Stimulated activated naive CD8-positive, alpha-beta T cell treated with anti-CD3 and anti-CD28 coated beads, Interleukin-15, amount 100 ng/mL, for 72 hours (primary cell): ENCODE results near the gene ADH7.
"Not testable (repeated sequence)": the region's sequence is repeated elsewhere in the genome, so short reads cannot be mapped to it uniquely, and the experiment has no call there.

Experiments used
- ATAC-seq: fragments of 150-1000 bp; cut with Tn5 transposase; 2 replicates; pipeline ENCODE4 v1.10.0; 2021; ENCODE audit warnings: mild to moderate bottlenecking, moderate library complexity
- DNase-seq, 2 donors: peaks; one replicate each; pipeline ENCODE4 v3.0.0; 2021 to 2022
- H3K27ac Mint-ChIP-seq, 2 donors: one replicate each; pipeline ENCODE4 v1.8.0; 2022; ENCODE audit warnings: mild to moderate bottlenecking in 2 of 2, mixed read lengths in 2 of 2, moderate library complexity in 2 of 2
- H3K27me3 Mint-ChIP-seq: one replicate; pipeline ENCODE4 v1.8.0; 2022; ENCODE audit warnings: mixed read lengths
- H3K4me1 Mint-ChIP-seq: one replicate; pipeline ENCODE4 v1.8.0; 2022; ENCODE audit warnings: mild to moderate bottlenecking, mixed read lengths
- H3K4me3 Mint-ChIP-seq, 2 donors: one replicate each; pipeline ENCODE4 v1.8.0; 2022; ENCODE audit warnings: mild to moderate bottlenecking in 2 of 2, mixed read lengths in 2 of 2, moderate library complexity in 1 of 2
- H3K9me3 Mint-ChIP-seq, 2 donors: one replicate each; pipeline ENCODE4 v1.8.0; 2022; ENCODE audit warnings: mixed read lengths in 2 of 2

Gene ADH7

DNA sequence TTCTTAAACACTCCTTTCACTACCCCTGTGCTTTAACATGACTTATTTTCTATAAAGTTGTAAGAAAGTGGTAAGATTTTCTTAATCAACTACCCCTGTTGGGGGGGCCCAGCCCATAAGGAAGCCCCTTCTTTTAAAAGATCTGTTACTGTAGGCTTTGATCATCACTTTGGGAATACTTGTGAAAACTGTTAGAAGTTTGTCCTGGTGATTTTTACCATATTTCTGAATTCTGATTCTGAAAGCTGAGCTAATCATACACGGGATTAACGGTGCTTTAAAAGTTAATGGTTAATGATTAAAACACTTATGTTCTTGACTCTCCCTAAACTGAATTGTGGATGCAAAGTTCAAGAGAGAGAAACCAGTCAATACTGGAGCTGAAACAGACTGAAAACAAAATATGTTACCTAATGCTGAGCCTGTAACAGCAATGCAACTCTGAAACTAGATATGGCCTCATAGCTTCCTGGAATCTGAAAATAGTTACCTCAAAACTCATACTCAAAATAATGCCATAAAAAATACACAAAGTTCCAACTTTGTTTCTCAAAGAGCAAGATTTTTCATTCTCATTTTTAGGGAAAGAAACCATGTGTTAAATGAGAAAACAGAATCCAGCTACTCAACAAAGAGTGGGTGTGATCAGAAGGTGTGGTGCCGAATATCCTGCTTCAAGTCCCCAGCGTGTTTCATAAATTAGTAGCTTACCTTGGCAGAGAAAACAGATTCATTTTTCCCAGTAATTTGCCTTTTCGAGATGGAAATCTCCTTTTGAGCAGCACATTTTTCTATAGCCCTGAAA lies 31.6 kb downstream of the ADH7 start:
- Mint-ChIP-seq H3K4me3 (peak overlapping the region; percentile 17 to 36), H3K27ac (peak overlapping the region; percentile 54 to 89), H3K9me3 (peaks cover 0 to 3% of the 10 kb centered on the region in 2 donors), H3K4me1 (peaks cover 26% of the 10 kb centered on the region), H3K27me3 (no peaks in the 10 kb centered on the region)
- DNase-seq (no peak), ATAC-seq (peak; percentile 66)

DNA sequence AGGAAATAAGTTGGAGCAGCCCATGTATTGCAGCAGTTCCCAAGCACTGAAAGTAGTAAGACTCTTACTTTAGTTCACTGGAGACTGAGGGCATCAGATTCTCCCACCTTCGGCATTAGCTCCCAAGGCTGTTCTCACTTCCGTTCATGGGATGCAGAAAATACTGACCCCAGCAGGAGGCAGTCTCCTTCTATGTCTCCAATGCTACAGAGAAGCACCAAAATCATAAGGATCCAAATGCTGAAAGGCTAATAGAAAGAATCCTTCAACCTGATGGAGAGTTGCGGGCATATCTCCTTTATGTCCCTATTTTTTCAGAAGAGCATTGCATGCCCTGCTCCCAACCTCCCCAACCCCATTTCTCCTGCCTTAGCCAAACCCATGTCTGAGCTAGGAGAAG lies 32.4 kb downstream of the ADH7 start:
- H3K27me3 Mint-ChIP-seq: no peaks in the 10 kb centered on the region
- H3K4me3 Mint-ChIP-seq: no peak overlapping the region
- ATAC-seq (no peak), DNase-seq (no peak)
- peak overlapping the region; percentile 34 to 39 for H3K27ac Mint-ChIP-seq
- peaks cover 26% of the 10 kb centered on the region for H3K4me1 Mint-ChIP-seq
- peaks cover 4 to 11% of the 10 kb centered on the region in 2 donors for H3K9me3 Mint-ChIP-seq

DNA sequence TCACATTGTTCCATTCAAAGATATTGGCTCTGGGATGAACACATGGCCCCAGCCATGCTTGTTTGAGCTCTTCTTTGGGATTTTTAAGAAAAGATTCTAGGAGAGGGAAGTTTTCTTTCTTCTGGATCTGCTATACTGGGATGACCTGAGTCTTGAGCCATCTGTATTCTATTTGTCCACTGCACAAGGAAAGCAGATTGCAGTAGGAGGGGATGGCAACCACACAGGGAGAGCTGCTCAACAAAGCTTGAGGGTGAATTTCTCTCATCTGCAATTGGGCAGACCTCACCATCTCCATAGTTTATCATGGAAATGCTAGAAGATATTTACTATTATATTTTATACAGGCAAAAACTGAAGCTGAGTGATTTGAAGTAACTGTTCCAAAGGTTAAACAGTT lies 34.3 kb downstream of the ADH7 start:
- ATAC-seq (no peak), DNase-seq (no peak)
- H3K4me1 Mint-ChIP-seq: peaks cover 26% of the 10 kb centered on the region

DNA sequence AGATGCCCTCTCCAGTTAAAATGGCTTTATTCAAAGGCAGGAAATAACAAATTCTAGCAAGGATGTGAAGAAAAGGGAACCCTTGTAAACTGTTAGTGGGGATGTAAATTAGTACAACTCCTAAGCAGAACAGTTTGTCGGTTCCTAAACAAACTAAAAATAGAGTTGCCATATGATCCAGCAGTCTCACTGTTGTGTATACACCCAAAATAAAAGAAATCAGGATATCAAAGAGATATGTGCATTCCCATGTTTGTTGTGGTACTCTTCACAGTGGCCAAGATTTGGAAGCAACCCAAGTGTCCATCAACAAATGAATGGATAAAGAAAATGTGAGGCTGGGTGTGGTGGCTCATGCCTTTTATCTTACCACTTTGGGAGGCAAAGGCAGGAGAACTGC lies 36.1 kb downstream of the ADH7 start:
- H3K9me3 Mint-ChIP-seq: peaks cover 5 to 11% of the 10 kb centered on the region in 2 donors
- ATAC-seq (no peak), DNase-seq (no peak)
- peaks cover 18% of the 10 kb centered on the region for H3K27me3 Mint-ChIP-seq
- no peak overlapping the region for H3K27ac Mint-ChIP-seq
- H3K4me1 Mint-ChIP-seq: peaks cover 9% of the 10 kb centered on the region
- H3K4me3 Mint-ChIP-seq: no peak overlapping the region

More for the DNA sequence above, 34.3 kb downstream of the ADH7 start:
- H3K4me3 Mint-ChIP-seq: no peak overlapping the region
- no peak overlapping the region for H3K27ac Mint-ChIP-seq
- H3K27me3 Mint-ChIP-seq: peaks cover 8% of the 10 kb centered on the region
- peaks cover 5 to 11% of the 10 kb centered on the region in 2 donors for H3K9me3 Mint-ChIP-seq

DNA sequence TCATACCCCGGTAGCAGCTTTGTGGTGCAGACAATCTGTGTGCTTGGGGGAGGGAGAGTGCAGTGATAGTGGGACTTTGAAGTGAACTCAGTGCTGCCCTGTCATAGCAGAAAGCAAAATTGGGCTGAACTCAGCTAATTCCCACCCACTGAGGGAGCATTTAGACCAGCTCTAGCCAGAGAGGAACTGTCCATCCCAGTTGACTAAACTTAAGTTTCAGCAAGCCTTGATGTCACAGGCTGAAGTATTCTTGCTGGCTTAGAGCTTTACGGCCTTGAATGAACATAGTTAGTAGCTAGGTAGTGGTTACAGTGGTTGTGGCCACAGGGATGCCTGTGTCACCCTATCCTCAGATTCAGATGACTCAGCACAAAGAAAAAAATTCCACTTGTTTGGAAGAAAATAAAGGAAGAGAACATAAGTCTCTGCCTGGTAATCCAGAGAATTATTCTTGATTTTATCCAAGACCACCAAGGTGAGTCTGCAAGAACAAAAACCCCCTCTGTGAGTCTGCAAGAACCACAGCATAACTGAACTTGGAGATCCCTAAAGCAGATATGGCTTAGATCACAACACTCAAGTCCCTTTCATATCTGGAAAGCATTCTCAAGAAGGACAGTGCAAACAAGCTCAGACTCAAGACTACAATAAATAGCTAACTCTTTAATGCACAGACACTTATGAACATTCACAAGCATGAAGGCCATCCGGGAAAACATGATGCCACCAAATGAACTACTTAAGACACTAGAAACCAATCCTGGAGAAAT lies 39.4 kb downstream of the ADH7 start:
- ATAC-seq (no peak), DNase-seq (no peak)
- H3K9me3 Mint-ChIP-seq: peaks cover 5 to 11% of the 10 kb centered on the region in 2 donors

DNA sequence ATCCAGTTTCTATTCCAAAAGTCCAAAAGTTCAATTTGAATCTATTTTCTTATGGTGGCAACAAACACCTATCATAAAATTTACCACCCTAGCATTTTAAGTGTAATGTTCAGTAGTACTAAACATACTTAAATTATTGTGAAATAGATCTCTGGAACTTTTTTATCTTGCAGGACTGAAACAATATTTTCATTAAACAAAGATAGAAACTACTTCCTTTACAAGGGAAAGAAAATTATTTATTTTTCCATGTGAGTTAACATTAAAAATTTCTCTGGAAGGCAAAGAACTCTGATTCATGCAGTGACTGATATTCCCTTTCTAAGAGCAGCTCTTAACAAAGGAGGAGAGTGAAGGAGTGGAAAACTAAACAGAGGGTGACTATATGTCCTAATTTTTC lies 40.2 kb downstream of the ADH7 start:
- DNase-seq (no peak), ATAC-seq (no peak)
- no peak overlapping the region for H3K27ac Mint-ChIP-seq
- H3K9me3 Mint-ChIP-seq: peaks cover 5 to 11% of the 10 kb centered on the region in 2 donors
- peaks cover 30% of the 10 kb centered on the region for H3K27me3 Mint-ChIP-seq
- H3K4me1 Mint-ChIP-seq: no peaks in the 10 kb centered on the region
- no peak overlapping the region for H3K4me3 Mint-ChIP-seq

More for the DNA sequence above, 39.4 kb downstream of the ADH7 start:
- Mint-ChIP-seq H3K4me1 (no peaks in the 10 kb centered on the region), H3K27me3 (peaks cover 24% of the 10 kb centered on the region), H3K4me3 (no peak overlapping the region), H3K27ac (no peak overlapping the region)

DNA sequence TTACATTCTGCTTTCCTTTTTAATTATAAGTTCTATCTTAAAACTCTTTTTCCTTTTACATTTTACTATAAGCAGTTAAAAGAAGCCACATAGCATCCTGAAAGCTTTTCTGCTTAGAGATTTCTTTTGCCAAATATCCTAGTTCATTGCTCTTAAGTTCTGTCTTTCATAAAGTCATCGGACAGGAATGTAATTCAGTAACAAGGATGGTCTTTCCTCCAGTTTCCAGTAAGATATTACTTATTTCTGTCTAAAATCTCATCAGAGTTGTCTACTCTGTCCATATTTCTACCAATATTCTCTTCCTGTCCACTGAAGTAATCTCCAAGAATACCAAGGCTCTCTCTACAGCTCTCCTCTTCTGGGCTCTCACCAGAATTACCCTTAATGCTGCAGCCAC lies 45.1 kb downstream of the ADH7 start:
- H3K27me3 Mint-ChIP-seq: peaks cover 31% of the 10 kb centered on the region
- no peak for DNase-seq
- ATAC-seq: no peak
- no peaks in the 10 kb centered on the region for H3K9me3 Mint-ChIP-seq
- no peak overlapping the region for H3K4me3 Mint-ChIP-seq
- no peak overlapping the region for H3K27ac Mint-ChIP-seq
- no peaks in the 10 kb centered on the region for H3K4me1 Mint-ChIP-seq

DNA sequence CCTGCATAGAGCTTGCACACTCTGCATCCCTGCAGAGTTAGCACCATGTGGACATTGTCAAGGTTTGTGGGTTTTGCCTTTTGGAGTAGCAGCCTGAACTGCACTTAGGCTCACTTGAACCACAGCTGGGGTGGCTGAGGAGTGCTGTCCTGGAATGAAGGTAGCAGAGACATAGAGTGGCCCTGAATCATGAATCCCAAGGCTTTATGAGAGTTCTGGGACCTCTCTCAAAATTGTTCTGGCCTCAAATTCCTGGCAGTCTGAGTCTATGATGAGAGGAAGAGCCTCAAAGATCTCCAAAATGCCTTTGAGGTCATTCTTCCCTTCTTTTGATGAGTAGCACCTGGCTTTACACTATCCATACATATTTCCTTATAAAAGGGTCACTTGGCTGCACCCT lies 45.5 kb downstream of the ADH7 start:
- Mint-ChIP-seq H3K27me3 (peaks cover 30% of the 10 kb centered on the region), H3K4me1 (no peaks in the 10 kb centered on the region), H3K9me3 (no peaks in the 10 kb centered on the region), H3K27ac (no peak overlapping the region), H3K4me3 (no peak overlapping the region)
- no peak for DNase-seq
- ATAC-seq: no peak

DNA sequence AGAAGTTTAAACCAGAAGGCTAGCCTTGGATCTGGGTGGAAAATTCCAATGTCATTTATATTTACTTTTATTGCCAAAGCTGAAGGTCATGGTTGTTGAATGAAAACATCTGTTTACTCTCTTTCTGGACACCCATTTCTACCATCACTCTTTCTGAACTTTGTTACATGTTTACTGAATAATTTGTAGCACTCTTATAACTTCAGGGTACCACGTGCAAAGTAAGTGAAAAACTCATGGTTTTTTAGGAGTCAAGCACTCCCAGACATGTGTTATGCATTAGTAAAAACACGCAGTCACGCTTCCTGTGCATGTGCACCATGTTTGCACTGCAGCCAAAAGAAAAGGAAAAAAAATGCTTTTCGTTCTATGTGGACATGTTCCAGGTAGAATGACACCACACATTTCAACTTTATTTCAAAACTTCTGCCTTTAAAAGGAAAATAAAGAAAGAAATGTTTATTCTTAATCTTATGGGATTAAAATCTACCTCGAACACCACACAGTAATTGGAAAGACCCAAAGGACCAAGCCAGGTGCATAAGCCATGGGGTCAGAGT lies 51.2 kb downstream of the ADH7 start:
- Mint-ChIP-seq H3K27ac (no peak overlapping the region), H3K4me1 (no peaks in the 10 kb centered on the region), H3K27me3 (peaks cover 27% of the 10 kb centered on the region), H3K4me3 (no peak overlapping the region), H3K9me3 (no peaks in the 10 kb centered on the region)
- no peak for DNase-seq
- ATAC-seq: no peak

DNA sequence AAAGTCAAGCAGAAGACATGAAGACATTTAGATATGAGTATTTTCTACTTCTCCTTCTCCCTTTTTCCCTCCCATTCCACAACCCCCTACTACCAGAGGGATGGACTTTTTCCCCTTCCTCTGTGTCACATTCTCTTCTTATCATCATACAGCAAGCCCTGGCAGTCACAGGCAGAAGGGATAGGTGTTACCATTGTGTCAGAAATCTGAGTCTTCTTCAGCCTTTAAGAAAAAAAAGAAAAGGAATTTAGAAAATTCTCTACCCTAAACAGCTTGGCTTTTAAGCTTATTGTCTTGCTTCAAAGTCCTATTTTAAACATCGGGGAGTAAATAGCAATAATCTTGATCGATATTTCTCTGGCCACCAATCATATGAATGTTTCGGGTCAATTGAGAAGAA lies 51.7 kb downstream of the ADH7 start:
- no peaks in the 10 kb centered on the region for H3K4me1 Mint-ChIP-seq
- no peak overlapping the region for H3K27ac Mint-ChIP-seq
- ATAC-seq (no peak), DNase-seq (no peak)
- H3K4me3 Mint-ChIP-seq: no peak overlapping the region
- H3K9me3 Mint-ChIP-seq: no peaks in the 10 kb centered on the region
- peaks cover 22% of the 10 kb centered on the region for H3K27me3 Mint-ChIP-seq

DNA sequence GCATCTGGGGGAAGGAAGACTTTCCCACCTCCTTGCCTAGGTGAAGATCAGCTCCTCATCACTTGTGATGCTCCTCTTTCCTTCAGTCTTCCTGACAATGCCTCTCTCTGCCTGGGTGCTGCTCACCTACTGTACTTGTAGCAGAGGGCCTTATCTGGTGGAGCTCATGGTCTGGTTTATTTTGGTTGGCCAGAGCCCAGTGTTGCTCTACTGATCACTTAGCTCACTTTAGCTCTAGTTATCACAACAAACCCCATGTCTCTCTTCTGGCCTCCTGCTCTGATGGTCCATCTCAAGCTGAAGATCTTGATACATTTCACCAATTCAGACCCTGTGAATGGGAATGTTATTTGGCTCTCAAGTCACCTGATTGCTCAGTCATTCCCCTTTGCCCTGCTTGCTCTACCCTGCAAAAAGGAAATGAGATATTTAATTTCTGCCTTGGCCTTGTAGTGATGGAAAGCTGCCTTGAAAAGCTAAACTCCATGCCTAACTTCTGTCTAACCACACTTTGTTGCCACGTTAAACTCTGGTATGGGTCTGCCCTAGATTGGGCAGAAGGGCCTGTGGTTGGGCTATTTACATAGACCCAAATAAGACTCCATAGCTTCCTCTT lies 52.3 kb downstream of the ADH7 start:
- Mint-ChIP-seq H3K27me3 (peaks cover 16% of the 10 kb centered on the region), H3K9me3 (no peaks in the 10 kb centered on the region), H3K4me1 (no peaks in the 10 kb centered on the region), H3K27ac (no peak overlapping the region), H3K4me3 (no peak overlapping the region)
- DNase-seq: no peak
- ATAC-seq: no peak

DNA sequence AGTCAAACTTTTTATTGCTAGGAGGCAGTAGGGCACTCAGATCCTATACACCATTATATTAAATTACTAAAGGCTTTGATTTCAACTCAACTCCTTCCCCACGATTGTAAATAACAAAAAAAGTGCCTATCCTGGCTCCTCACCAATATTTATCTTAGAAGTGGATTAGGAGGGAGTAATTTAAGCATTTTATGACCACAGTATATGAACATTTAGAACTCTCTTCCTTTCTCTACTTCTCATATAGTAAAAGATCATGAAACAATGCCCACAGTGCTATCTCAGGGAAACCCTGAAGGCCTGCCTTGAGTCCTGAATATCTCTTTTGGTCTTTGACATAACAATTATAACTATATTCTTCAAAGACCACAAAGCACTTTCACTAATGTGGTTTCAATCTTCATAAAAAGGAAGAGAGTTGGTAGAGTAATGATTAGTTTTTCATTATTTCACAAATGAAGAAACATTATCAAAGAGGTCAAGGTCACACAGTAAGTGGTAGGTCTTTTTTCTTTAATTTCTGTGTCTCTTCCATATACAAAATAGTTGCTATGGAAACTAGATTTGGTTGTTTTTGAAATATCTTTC lies 53.5 kb downstream of the ADH7 start:
- H3K4me1 Mint-ChIP-seq: no peaks in the 10 kb centered on the region
- H3K27me3 Mint-ChIP-seq: peaks cover 19% of the 10 kb centered on the region

DNA sequence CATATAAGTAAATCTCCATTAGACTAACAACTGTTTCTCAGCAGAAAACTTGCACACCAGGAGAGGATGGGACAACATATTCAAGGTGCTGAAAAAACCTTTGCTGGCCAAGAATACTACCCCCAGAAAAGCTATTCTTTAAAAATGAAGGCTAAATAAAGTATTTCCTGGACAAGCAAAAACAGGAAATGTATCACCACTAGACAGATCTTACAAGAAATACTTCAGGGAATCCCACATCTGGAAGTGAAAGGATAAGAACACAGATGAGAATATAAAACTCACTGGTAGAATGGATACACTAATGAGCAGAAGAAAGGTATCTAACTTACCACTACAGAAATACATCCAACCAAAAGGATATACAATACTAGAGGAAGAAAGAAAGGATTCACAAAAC lies 55.6 kb downstream of the ADH7 start:
- H3K9me3 Mint-ChIP-seq: peaks cover 18 to 21% of the 10 kb centered on the region in 2 donors
- H3K4me3 Mint-ChIP-seq: no peak overlapping the region
- no peaks in the 10 kb centered on the region for H3K4me1 Mint-ChIP-seq
- peaks cover 27% of the 10 kb centered on the region for H3K27me3 Mint-ChIP-seq
- no peak for DNase-seq
- no peak overlapping the region for H3K27ac Mint-ChIP-seq
- ATAC-seq: no peak

More for the DNA sequence above, 53.5 kb downstream of the ADH7 start:
- ATAC-seq (no peak), DNase-seq (no peak)
- H3K4me3 Mint-ChIP-seq: no peak overlapping the region
- H3K9me3 Mint-ChIP-seq: peaks cover 0 to 4% of the 10 kb centered on the region in 2 donors
- H3K27ac Mint-ChIP-seq: no peak overlapping the region

DNA sequence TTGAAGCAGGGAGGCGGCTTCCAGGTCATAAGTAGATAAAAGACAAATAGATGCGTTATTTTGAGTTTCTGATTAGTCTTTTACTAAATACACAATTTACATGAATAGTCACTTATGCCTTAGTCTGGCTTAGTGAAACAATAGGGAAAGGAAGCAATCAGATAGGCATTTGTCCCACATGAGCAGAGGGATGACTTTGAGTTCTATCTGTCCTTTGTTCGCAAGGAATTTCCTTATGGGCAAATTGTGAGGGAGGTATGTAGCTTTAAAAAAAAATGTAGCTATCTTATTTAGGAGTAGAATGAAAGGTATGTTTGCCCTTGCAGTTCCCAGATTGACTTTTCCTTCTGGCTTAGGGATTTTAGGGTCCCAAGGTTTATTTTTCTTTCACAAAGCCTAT lies 56.3 kb downstream of the ADH7 start:
- ATAC-seq (no peak), DNase-seq (no peak)
- H3K27ac Mint-ChIP-seq: no peak overlapping the region

DNA sequence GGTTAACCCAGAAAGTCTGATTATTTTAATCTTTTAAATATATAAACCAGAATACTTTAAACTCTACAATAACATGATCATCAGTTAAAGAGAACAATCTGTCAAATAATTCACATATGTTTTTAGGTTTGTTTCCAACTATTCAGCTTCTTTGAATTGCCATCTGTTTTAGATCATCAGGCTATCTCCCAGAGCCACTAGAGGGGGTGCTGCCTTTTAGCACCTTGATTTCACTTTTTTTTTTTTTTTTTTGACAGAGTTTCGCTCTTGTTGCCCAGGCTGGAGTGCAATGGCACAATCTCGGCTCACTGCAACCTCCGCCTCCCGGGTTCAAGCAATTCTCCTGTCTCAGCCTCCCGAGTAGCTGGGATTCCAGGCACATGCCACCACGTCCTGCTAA lies 57.8 kb downstream of the ADH7 start:
- H3K27ac Mint-ChIP-seq, DNase-seq, ATAC-seq, H3K4me1 Mint-ChIP-seq, H3K4me3 Mint-ChIP-seq: not testable (repeated sequence)
- Mint-ChIP-seq H3K27me3 (peaks cover 12% of the 10 kb centered on the region), H3K9me3 (peaks cover 18 to 27% of the 10 kb centered on the region in 2 donors)

More for the DNA sequence above, 56.3 kb downstream of the ADH7 start:
- H3K9me3 Mint-ChIP-seq: peaks cover 18 to 25% of the 10 kb centered on the region in 2 donors
- H3K4me3 Mint-ChIP-seq: no peak overlapping the region
- H3K4me1 Mint-ChIP-seq: no peaks in the 10 kb centered on the region
- H3K27me3 Mint-ChIP-seq: peaks cover 26% of the 10 kb centered on the region
